SK-N-SH treated with all-trans-retinoic acid at 6 μM for 48 hours (cell line): ENCODE results near the gene AHSG.

ENCODE experiments used
- ARNTL ChIP-seq: fragments of 450-650 bp; formaldehyde crosslinking; IDR thresholded peaks from 2 replicates; pipeline ENCODE4 v1.5.0; 2020; ENCODE audit warnings: low read depth, mild to moderate bottlenecking, moderate library complexity, borderline replicate concordance
- CREB5 ChIP-seq: fragments of 250-450 bp; sonication (Bioruptor Pico); IDR thresholded peaks from 2 replicates; pipeline ENCODE4 v1.5.1; 2020; ENCODE audit warnings: low read depth, mild to moderate bottlenecking, moderate library complexity
- CSDC2 ChIP-seq: fragments of 250-450 bp; sonication (Bioruptor Pico); IDR thresholded peaks from 2 replicates; pipeline ENCODE4 v1.5.0; 2020; ENCODE audit warnings: mild to moderate bottlenecking, moderate library complexity
- ISL1 ChIP-seq: fragments of 250-450 bp; sonication (Bioruptor Pico); IDR thresholded peaks from 2 replicates; pipeline ENCODE4 v2.1.2; 2022; ENCODE audit warnings: mild to moderate bottlenecking, moderate library complexity
- SNAI2 ChIP-seq: fragments of 250-450 bp; sonication (Bioruptor Pico); IDR thresholded peaks from 2 replicates; pipeline ENCODE4 v1.5.0; 2020; ENCODE audit warnings: mild to moderate bottlenecking, moderate library complexity
- TCF4 ChIP-seq: fragments of 250-450 bp; sonication (Bioruptor Pico); IDR thresholded peaks from 2 replicates; pipeline ENCODE4 v1.8.0; 2021; ENCODE audit warnings: mild to moderate bottlenecking, moderate library complexity, borderline replicate concordance
- TOX ChIP-seq: fragments of 250-450 bp; sonication (Bioruptor Pico); IDR thresholded peaks from 2 replicates; pipeline ENCODE4 v1.8.0; 2021; ENCODE audit warnings: mild to moderate bottlenecking, moderate library complexity, borderline replicate concordance
- TSHZ2 ChIP-seq: fragments of 250-450 bp; sonication (Bioruptor Pico); IDR thresholded peaks from 2 replicates; pipeline ENCODE4 v1.5.0; 2020; ENCODE audit warnings: mild to moderate bottlenecking, moderate library complexity
- ZC3H10 ChIP-seq: fragments of 250-450 bp; sonication (Bioruptor Pico); IDR thresholded peaks from 2 replicates; pipeline ENCODE4 v1.5.1; 2021; ENCODE audit warnings: mild to moderate bottlenecking, moderate library complexity
- ZFP3 ChIP-seq: fragments of 250-450 bp; sonication (Bioruptor Pico); IDR thresholded peaks from 2 replicates; pipeline ENCODE4 v1.5.0; 2020; ENCODE audit warnings: mild to moderate bottlenecking, moderate library complexity
- ZFP30 ChIP-seq: fragments of 450-650 bp; formaldehyde crosslinking; IDR thresholded peaks from 2 replicates; pipeline ENCODE4 v1.5.0; 2022; ENCODE audit warnings: mild to moderate bottlenecking, moderate library complexity
- ZNF565 ChIP-seq: fragments of 450-650 bp; formaldehyde crosslinking; conservative IDR thresholded peaks from 2 replicates; pipeline ENCODE4 v1.5.0; 2020; ENCODE audit warnings: low read depth, mild to moderate bottlenecking, moderate library complexity

GRCh38 chr3:186587183-186587582, 25.7 kb upstream of the AHSG start:
- TF ChIP-seq ZFP3 (CRISPR knock-in tag) (no peak), TSHZ2 (no peak), ISL1 (CRISPR knock-in tag) (no peak), TCF4 (CRISPR knock-in tag) (no peak), SNAI2 (CRISPR knock-in tag) (no peak), CSDC2 (CRISPR knock-in tag) (no peak), ARNTL (CRISPR knock-in tag) (no peak), ZC3H10 (CRISPR knock-in tag) (no peak), CREB5 (no peak), ZNF565 (CRISPR knock-in tag) (no peak), ZFP30 (CRISPR knock-in tag) (no peak), TOX (CRISPR knock-in tag) (no peak)
